ENCODE data around the gene RER1.

GRCh38 chr1:2350911-2351655, 40.6 kb upstream of the RER1 start:
- TF ChIP-seq GATA2 (IDR thresholded peaks at IDR 0.05; ENCODE audit: low read depth, low read length) (no peak), GATA3 (IDR thresholded peaks at IDR 0.05; ENCODE audit: low read depth, low read length) (no peak)

Measured in SH-SY5Y (cell line).